Measurements from ENCODE around the gene GTF2F1.
A peak's percentile ranks its signal among the peaks of the same experiment; 100 is the strongest.
"Not testable (repeated sequence)": the region's sequence is repeated elsewhere in the genome, so short reads cannot be mapped to it uniquely, and the experiment has no call there.

Gene GTF2F1

GRCh38 chr19:6381030-6381750 is 11.8 kb downstream of the GTF2F1 start:
- DNase-seq, result no peak

DNA sequence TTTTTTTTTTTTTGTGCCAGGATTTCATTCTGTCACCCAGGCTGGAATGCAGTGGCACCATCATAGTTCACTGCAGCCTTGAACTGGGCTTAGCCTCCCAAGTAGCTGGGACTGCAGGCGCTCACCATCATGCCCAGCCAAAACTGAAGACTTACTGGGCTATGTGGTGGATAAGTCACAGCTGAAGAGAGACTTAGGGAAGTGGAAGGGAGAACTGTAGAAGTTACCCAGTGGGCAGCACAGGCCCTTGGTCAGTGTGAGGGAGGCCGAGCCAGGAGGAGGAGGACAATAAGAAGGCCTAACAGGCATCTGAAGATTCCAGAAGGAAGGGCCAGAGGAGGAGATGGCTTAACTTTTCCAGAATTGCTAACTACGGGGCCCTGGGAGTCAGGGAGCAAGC is 13.2 kb downstream of the GTF2F1 start:
- DNase-seq, result no peak

DNA sequence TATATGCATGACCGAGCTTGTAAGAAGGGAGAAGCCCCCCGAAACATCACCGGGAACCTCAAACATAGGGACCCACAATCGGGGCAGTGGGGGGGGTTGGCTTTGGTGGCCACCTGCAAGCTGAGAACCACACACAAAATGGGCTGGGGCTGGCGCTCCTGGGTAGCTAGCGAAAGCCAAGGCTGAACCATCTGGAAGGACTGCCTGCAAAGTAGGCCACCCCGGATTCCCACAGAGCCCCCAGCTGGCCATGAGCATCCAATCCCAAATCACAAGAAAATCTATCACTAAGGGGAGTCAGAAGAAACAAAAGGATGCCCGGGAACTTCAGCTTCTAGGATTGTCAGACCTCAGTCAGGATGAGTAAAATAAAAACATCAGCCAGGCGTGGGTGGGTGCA is 14.5 kb downstream of the GTF2F1 start:
- DNase-seq, result no peak

DNA sequence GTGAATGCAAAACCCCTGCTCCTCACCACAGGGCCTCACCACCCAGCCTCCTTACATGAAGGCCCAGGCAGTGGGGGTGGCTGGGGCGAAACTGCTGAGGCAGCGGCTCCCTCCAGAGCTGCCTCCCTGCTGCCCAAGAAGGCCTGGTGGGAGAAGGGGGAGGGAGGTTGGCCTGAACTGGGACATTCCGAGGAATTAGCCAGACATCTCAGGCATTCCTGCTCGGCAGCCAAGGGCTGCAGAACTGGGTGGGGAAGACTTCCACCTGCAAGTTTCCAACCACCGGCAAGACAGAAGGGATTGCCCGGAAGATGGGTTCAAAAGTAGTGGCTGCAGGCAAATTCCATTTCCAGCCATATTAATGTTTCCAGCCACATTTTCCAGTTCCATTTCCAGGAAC is 14.9 kb downstream of the GTF2F1 start:
- no peak for DNase-seq

DNA sequence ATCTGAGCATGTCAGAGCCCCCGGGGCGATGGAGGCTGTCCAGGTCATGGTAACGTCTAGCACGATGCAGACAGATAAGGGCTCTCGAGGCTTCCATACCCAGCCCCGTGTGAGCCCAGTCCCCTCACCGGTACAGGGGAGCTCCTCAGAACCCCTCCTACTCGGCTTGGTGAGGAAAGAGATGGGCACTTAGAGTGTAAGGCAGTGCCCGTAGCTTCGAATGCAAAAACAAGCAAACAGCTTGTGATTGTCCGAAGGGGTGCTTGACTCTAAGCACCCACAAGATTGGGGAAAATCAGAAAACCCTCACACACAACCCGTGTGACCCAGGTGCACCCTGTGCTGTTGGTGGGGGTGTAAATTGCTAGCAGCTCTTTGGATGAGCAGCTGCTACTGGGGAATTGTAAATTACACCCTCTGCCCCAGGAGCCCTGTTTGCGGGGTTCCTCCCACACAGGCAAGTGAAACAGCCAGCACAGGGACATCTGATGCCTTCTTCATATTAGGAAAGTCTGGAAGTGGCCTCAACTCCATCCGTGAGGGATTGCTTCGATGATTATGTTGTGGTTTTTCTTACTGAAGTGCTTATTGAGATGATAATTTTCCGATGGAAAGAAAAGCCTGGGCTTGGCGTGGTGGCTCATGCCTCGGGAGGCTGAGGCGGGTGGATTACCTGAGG is 16.3 kb downstream of the GTF2F1 start:
- no peak for DNase-seq

DNA sequence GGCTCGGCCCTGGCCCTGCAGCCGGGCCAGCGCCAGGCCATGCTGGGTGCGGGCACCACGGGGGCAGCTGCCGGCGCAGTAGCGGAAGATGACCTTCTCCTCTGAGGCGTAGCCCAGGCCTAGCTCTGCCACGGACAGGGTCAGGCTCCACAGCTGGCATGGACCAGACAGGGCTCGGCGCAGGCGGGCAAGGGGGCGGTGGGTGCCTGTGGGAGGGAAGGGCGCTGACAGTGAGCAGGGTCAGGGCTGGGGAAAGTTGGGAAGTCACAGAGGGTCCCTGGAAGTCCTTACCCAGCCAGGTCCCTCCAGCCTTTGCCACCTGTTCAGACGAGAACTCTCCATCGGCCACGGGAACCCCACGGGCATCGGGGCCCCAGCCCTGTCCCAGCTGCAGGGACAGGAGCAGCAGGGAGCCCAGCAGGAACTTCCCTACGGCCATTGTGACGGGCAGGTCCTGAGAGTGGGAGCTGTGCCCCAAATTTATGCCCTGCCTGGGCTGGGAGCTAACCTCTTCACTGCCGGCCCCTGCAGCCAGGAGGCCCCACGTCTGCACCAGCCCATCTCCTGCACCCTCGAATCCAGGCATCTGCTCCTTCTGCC is 17.5 kb downstream of the GTF2F1 start, which contains the start of gene PSPN:
TSS of gene PSPN (minus strand) at position 523 of the 600 bp plus-strand sequence. CDS start at position 439, 84 bp downstream.
- DNase-seq, result no peak

DNA sequence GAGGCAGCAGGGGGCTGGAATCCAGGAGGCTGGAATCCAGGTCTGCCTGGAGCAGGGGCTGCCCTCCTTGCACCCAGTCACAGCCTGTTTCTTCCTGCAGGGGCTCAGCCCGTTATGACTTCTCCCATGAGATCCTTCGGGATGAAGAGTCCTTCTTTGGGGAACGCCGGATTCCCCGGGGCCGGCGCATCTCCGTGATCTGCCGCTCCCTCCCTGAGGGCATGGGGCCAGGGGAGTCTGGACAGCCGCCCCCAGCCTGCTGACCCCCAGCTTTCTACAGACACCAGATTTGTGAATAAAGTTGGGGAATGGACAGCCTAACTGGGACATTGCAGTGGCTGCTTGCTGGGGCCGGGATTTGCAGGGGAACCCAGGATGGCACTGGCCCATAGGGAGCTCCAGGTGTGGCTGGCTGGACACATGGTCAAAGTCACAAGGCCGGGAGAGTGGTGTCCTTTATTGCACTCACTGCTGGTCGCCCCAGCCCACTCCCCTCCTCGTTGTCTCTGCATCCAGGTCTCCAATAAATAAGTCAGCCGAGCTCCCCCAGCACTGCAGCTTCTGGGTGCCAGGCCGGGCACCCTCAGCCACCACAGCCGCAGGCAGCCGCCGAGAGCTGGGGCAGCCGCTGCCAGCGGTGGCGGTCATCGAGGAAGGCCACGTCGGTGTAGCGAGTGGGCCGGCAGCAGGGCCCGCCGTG is 18.1 kb downstream of the GTF2F1 start:
- DNase-seq, result no peak

DNA sequence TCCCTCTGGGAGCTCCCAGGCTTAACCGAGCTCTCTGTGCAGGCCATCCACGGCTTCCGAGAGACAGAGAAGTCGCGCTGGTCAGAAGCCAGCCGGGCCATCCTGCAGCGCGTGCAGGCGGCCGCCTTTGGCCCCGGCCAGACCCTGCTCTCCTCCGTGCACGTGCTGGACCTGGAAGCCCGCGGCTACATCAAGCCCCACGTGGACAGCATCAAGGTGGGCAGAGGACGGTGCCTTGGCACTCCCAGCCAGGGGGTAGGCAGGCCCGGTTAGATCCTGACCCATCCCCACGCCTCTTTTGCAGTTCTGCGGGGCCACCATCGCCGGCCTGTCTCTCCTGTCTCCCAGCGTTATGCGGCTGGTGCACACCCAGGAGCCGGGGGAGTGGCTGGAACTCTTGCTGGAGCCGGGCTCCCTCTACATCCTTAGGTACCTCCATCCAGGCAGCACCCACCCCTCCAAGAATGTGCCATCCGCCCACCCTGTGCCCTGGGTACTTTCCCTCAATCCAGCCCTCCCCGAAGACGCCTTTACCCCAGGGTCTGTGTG is 18.7 kb downstream of the GTF2F1 start:
- DNase-seq, result no peak

DNA sequence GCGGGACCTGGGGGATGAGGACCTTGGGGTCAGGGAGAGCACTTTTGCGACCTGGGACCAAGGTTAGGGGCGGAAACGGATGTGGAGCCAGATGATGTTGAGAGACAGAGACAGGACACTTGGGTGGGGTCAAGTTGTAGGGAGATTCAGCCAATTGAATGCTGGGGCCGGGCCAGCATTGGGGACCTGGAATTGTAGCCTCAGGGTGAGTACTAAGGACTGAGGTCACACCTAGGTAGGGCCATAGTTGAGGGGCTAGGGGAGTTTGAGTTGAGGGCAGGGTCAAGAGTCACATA is 19.2 kb downstream of the GTF2F1 start:
- DNase-seq, result no peak

DNA sequence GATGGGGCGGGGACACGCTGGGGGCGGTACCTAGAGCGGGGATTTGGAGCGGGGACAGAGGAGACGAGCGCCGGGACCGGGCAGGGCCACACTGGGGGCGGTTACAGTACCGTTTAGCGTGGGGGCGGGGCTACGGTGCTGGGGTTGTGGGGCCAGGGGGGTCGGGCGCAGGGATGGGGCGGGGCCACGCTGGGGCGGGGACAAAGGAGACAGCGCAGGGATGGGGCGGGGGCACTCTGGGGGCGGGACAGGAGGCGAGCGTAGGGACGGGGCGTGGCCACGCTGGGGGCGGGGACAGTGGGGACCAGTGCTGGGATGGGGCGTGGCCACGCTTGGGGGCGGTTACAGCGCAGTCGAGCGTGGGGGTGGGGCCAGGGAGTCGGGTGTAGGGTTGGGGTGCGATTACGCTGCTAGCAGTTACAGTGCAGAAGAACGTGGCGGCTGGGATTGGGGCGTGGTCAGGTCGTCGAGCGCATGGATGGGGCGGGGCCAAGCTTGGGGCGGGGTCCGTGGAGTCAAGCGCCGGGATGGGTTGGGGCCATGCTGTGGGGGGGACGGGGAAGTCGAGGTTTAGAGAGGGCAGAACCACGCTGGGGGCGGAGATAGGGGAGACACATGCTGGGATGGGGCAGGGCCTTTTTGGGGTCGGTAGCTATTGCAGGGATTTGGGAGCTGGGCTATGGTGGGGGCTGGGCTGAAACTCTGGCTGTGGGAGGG is 19.7 kb downstream of the GTF2F1 start:
- peak; percentile 99 for DNase-seq

DNA sequence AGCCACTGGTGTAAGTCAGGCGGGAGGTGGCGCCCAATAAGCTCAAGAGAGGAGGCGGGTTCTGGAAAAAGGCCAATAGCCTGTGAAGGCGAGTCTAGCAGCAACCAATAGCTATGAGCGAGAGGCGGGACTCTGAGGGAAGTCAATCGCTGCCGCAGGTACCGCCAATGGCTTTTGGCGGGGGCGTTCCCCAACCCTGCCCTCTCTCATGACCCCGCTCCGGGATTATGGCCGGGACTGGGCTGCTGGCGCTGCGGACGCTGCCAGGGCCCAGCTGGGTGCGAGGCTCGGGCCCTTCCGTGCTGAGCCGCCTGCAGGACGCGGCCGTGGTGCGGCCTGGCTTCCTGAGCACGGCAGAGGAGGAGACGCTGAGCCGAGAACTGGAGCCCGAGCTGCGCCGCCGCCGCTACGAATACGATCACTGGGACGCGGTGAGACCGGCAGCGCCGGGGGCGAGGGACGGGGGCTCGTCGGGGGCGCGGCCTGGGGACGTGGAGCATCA is 20.3 kb downstream of the GTF2F1 start, which contains the start of gene ALKBH7:
TSS of gene ALKBH7 (plus strand) at position 201 of the 502 bp plus-strand sequence. CDS start at position 228, 27 bp downstream.
- DNase-seq, result peak; percentile 92

DNA sequence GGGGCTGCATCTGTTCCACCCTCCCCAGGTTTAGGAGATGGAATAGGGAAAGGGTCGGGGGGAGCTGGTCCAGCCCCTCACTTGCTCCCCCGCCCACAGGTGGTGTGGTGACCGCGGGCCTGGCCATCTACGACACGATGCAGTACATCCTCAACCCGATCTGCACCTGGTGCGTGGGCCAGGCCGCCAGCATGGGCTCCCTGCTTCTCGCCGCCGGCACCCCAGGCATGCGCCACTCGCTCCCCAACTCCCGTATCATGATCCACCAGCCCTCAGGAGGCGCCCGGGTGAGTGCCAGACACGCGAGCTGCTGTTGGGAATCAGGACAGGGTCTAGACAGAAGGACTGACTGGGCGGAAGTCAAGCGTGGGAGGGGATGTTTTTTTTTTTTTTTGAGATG is 28.6 kb downstream of the GTF2F1 start:
- no peak for DNase-seq

- no peak for DNase-seq
These were observed 30.6 kb downstream of the GTF2F1 start for GRCh38 chr19:6362351-6362801.

- no peak for DNase-seq
These were observed 31.0 kb downstream of the GTF2F1 start for GRCh38 chr19:6362027-6362350.

- not testable (repeated sequence) for DNase-seq
These were observed 32.1 kb downstream of the GTF2F1 start for GRCh38 chr19:6360857-6361216.

GRCh38 chr19:6360445-6360844 is 32.5 kb downstream of the GTF2F1 start:
- DNase-seq, result not testable (repeated sequence)

- no peak for DNase-seq
These were observed 33.2 kb downstream of the GTF2F1 start for GRCh38 chr19:6359568-6360341.

- no peak for DNase-seq
These were observed 35.0 kb downstream of the GTF2F1 start for GRCh38 chr19:6358003-6358402.

GRCh38 chr19:6357174-6357573 is 35.8 kb downstream of the GTF2F1 start:
- DNase-seq, result no peak

- not testable (repeated sequence) for DNase-seq
These were observed 37.5 kb downstream of the GTF2F1 start for GRCh38 chr19:6355321-6356040.

DNA sequence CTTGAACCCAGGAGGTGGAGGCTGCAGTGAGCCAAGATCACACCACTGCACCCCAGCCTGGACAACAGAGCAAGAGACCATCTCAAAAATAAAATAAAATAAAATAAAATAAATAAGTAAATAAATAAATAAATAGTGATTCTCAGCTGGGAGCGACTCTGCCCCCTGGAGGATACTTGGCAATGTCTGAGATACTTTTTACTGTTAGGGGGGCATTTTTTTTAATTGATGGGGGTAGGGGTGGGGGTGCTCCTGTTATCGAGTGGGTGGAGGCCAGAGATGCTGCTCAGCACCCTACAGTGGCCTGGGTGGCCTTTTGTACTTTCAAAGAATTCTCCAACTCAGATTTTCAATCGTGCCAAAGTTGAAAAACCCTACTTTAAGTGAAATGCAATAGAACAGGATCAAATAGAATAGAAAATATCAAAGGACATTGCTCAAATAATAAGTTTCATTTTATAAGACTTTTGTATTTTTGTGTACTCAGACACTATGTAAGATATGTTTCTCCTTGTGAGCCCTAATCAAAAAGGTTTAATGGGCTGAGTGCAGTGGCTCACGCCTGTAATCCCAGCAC is 38.8 kb downstream of the GTF2F1 start:
- no peak for DNase-seq
